H1 (cell line): Measurements from ENCODE around the gene TUBB8.

Source experiments
- CEBPB ChIP-seq: IDR thresholded peaks from 2 replicates; pipeline ENCODE4 v1.6.1; 2012; ENCODE audit warnings: low read depth, low read length
- CHD2 ChIP-seq: IDR thresholded peaks from 2 replicates; pipeline ENCODE4 v1.6.1; 2012; ENCODE audit warnings: low read length, improper control_type of control experiment

GRCh38 chr10:92153-92552 lies 43.1 kb upstream of the TUBB8 start:
- TF ChIP-seq CHD2 (no peak), CEBPB (no peak)
